HG03097 (cell line): ENCODE data around the gene C2orf72.
"Not testable (repeated sequence)": the region's sequence is repeated elsewhere in the genome, so short reads cannot be mapped to it uniquely, and the experiment has no call there.

Source experiments
- ATAC-seq: cut with Tn5 transposase; IDR thresholded peaks from one replicate; pipeline ENCODE4 v1.9.1; 2021; ENCODE audit not compliant: unreplicated experiment, low FRiP score

C2orf72 gene

DNA sequence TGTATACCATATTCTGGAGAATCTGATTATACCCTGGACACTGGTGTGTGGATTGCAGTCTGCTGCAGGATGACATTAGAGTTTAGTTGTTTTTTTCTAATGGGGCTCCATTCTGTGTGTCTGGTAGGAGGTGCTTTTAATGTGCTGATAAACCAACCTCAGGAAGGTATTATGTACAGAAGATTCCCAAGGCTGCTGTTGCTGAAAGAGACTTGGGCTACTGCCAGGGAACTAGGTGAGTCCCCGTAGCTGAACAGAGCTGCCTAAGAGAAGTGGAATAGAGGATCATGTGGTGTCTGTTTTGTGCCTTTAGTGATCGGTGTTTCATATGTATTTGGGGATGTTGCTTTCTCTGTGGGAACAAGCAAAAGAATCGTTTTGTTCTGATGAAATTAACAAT is 24.9 kb upstream of the C2orf72 start:
- ATAC-seq, result no peak

GRCh38 chr2:231013820-231014219 is 23.5 kb upstream of the C2orf72 start:
- no peak for ATAC-seq

DNA sequence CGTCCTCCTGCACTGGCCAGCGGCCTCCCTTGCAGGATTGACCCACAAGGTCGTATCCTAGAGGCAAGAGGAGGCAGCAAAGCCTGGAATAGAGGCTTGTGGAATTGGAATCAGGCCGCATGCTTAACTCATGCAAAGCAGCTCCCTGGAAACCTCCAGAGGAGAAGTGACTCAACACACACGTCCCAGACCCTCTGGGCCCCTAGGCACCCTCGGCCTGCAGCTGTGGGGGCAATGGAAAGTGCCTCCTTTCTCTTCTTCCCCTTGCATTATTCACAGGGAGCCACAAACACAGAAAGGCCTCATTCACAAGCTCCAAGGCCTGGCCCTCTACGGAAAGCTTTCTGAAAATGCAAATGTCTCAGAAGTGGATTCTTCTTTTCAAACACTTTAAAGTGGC is 21.8 kb upstream of the C2orf72 start:
- no peak for ATAC-seq

DNA sequence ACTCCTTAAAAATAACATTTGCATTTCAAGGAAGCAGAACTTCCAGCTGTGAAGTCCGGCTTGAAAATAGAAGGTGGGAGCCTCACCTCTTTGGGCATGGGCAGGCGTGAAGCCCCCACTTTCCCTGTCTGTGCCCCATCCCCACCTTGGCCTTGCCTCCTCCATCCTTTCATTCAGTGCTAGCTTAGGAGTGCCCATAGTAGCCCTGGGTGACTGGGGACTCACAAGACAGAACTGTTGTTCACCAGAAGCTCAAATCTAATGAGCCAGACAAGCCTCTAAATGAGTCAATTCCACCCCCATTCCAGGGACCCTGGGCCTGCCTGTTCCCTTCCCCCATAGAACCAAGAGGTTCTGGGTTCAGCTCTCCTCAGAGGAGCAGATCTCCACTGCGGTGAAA is 21.4 kb upstream of the C2orf72 start:
- ATAC-seq, result no peak

DNA sequence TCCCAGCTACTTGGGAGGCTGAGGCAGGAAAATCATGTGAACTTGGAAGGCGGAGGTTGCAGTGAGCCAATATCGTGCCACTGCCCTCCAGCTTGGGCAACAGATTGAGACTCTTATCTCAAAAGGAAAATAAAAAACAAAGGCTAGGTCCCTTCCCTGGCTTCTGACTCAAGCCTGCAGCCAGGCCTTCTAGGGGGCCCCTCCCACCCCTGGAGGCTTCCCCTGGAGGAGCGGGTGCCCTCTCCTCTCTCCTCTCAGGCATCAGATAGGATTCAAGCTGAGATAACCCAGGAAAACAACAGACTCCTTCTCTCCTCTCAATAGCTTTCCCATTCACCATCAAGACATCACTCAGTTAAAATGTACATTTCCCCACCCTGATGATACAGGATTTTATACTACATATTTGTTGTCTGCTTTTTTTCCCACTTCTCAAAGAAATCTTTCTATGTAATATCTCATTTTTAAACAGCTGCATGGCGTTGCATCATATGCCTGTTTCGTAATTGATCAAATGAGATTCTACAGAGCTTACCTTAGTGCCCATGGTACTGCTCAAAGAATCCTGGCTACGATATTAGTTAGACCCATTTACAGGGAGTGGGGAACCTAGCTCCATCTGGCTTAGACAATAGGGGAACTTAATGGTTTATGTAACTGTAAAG is 20.6 kb upstream of the C2orf72 start:
- ATAC-seq, result no peak

GRCh38 chr2:231017231-231017598 is 20.1 kb upstream of the C2orf72 start:
- ATAC-seq, result no peak

GRCh38 chr2:231018184-231018583 is 19.1 kb upstream of the C2orf72 start:
- ATAC-seq, result no peak

DNA sequence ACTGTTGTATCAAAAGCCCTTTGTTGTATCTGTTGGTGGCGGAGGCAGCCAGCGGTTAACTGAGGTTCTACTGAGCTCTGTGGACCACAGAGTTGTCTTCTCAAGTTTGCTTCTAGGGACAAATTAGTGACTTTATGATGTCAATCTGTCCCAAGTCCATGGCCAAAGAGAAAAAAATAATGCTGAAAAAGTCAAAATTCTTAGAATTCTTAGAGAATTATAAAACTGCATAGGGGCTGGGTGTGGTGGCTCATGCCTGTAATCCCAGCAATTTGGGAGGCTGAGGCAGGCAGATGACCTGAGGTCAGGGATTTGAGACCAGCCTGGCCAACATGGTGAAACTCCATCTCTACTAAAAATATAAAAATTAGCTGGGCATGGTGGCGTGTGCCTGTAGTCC is 12.3 kb upstream of the C2orf72 start:
- ATAC-seq, result not testable (repeated sequence)

DNA sequence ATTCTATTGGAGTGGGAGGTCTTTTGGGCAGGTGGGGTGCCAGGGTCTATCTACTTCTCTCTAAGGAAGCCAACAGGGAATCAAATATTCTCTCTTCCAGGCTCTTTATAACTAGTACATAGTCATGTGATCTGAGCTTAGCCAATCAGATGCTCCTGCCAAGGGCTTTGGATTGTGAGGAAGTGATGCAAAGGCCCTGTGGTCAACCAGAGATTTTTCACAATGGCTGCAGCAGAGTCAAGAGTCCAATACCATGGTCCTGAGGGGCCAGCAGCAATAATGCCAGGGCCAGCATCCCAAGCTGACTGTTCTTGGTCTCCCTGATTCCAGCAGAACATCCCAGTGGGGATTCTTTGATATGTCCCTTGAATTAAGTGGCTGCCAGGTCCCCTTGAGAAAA is 8.4 kb upstream of the C2orf72 start:
- ATAC-seq, result no peak

- ATAC-seq, result no peak
Measured at GRCh38 chr2:231029563-231029962, 7.8 kb upstream of the C2orf72 start.

- ATAC-seq, result no peak
Measured at GRCh38 chr2:231030725-231031124, 6.6 kb upstream of the C2orf72 start.

DNA sequence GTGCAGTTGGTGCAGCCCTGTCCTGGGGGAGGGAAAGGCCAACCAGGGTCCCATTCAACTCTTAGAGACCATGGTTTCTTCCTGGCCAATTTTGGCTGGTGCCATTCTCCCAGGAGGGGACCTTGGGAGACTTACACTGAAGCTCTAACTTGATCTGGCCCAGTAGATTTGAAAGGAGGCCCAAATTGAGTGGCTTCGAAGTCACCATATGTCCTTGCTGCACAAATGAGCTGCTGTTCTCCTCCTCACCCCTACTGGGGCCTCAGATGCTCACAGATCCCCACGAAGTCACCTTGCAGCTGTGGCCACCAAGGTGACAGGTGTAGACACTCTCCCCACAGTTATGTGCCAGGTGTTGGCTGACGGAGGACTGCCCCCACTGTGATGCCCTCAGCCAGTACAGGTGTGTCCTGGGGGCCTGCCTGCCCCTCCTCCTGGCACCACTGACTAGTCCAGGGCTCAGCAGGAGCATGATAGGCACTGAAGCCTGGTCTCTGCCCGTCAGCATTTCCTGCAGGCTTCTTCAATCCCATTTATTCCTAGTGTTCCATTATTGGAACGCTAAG is 4.7 kb upstream of the C2orf72 start:
- ATAC-seq, result no peak

DNA sequence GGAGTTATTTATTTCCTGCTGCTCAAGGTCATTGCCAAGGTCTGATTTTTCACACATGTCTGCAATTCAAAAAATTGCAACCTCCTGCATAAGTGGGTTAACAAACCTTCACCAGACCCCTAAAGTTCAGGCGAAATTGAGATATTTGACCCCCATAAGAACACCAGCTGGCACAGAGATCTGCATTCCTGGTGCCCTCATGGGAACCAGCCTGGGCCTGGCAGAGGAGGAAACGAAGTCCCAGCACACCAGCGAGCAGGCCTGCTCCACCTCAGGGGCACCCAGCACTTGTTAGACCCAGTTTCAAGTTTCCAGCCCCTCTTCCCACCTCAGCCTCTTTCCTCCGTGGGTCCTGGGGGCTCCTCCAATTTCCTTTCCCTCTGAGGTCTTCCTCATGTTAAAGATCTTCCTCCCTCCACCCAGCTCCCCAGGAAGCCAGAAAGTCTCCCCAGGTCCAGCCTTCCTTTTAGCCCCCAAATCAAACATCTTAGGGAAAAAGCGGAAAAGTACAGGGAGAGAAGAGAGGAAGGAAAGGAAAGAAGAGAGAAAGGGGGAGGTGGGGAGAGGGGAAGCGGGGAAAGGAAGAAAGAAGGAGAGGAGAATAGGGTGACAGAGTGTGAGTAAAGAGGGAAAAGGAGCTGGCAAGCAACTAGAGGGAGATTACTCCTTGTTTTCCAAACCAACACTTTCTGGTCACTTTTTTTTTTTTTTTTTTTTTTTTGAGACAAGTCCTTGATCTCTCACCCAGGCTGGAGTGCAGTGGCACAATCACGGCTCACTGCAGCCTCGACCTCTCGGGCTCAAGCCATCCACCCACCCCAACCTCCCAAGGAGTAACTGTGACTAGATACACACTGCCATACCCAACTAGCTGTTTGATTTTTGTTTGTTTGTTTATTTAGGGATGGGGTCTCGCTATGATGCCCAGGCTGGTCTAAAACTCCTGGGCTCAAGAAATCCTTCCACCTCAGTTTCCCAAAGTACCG is 3.9 kb upstream of the C2orf72 start:
- no peak for ATAC-seq

GRCh38 chr2:231034291-231034882 is 2.9 kb upstream of the C2orf72 start:
- no peak for ATAC-seq

DNA sequence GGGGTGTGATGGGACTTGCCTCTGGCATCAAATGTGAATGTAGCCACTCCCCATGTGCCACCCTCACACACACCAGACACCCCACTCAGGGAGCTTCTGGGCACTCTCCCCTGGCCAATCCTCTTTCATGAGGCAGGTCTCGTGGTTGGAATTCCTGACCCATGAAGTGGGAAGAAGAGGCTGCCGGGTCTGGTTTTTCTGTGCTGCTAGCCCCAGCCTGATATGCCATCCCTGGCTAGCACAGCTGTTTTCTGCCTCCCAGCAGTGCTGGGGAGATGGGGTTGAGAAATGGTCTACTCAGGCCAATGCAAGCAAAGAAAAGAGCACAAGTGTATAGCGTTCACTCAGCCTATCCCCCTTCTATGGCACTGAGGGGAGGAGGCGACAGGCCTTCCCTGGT is 1.2 kb upstream of the C2orf72 start:
- ATAC-seq, result no peak

- ATAC-seq, result no peak
Measured at GRCh38 chr2:231036578-231037106, 681 bp upstream of the C2orf72 start.

GRCh38 chr2:231037731-231038482 is 584 bp downstream of the C2orf72 start:
- no peak for ATAC-seq

DNA sequence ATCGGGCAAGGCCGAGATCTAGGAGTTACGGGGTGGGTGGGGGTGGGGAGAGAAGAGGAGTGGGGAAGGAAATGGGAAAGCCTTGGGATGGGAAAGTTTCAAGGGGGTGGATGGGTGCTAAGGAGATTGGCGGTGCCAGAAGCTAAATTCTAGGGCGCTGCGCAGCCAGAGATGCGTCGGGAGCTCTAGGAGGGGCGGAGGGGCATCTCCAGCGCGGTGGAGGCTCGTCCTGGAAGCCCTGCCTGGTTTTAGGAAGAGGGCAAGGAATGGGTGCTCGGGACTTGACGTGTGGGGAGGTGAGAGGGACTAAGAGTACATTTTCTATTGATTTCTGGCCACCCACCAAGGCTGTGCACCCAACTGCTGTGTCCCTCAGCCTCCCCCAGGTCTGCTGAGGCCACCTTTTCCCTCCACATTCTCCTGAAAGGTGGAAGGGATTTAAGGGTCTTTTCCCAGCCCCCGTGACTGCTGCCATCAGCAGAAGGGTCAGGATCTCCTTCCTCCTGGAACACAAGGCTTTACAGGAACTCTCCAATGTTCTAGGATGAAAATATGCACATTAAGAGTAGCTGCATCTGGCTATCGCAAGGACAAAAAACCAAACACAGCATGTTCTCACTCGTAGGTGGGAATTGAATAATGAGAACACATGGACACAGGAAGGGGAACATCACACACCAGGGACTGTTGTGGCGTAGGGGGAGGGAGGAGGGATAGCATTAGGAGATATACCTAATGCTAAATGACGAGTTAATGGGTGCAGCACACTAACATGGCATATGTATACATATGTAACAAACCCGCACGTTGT is 1.4 kb downstream of the C2orf72 start:
- ATAC-seq, result no peak

DNA sequence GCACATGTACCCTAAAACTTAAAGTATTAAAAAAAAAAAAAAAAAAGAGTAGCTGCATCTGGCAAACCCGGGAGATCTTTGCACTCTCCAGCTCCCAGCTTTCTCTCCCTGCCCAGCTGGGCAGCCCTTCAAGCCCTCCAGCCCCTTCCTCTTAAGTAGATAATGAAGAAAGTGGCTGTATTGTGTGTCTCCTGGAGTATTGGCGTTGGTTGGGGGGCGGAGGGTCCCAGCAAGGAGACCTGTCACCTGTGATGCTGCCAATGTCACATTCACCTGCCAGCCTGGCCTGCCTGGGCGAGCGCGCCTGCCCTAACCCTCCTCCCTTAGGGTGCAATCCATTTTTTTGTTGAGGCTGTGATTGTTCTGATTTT is 2.0 kb downstream of the C2orf72 start:
- ATAC-seq, result no peak
